ENCODE measurements around the gene CCDC60.

DNA sequence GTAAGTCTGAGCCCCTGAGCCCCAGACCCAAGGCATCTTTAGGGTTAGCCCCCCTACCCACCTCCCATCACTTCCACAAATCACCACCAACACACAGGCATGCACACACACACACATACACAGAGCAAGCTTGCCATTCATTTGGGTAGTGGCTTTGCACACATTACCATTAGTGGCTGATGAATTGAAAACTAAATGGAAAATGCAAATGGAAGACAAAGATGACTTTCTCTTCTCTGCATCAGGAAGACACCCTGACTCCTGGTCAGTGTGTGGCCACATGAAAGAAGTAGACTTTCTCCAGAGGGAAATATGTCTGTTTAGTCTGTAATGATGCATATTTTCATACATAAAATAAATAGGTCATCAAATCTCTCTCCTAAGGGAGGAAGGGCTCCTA, 55.2 kb downstream of the CCDC60 start:
- no peak for TF ChIP-seq EZH2phosphoT487 (IDR thresholded peaks at IDR 0.05; ENCODE audit: insufficient read depth, low read depth)
- no peak for TF ChIP-seq EZH2 (IDR thresholded peaks at IDR 0.05; ENCODE audit: insufficient read depth, poor library complexity, severe bottlenecking)

Data from GM23248 (cell line).